IMR-90 (cell line): Measurements from ENCODE around the gene PKIG. TPM values are rescaled to one million over a fixed set of nuclear protein-coding genes. Genes with fewer than 3 reads are reported as not detected.

Experiments
- ATAC-seq: fragments of 200-7000 bp; cut with Tn5 transposase; 2 replicates; pipeline ENCODE4 v1.9.1; 2020; ENCODE audit warnings: low read depth, mild to moderate bottlenecking, moderate library complexity
- BruUV-seq: library from RNA; stranded (reverse); fragments of 400-500 nt; replicated peaks from 2 replicates; lab custom pipeline; 2021; lab: Mats Ljungman, UMichigan
- CTCF ChIA-PET: fragments of 300-600 bp; formaldehyde crosslinking; extraction: SDS; loops from one replicate; lab custom pipeline; 2021; ENCODE audit warnings: antibody characterized with exemption; lab: Yijun Ruan, JAX
- POLR2A ChIA-PET: fragments of 300-600 bp; sonication (Branson Sonifier 250); formaldehyde crosslinking; loops from one replicate; lab custom pipeline; 2022; ENCODE audit warnings: antibody characterized with exemption; ENCODE audit not compliant: unreplicated experiment; lab: Charles Lee
- DNase-seq: peaks from one replicate; pipeline ENCODE4 v3.0.0; 2013
- H2AFZ ChIP-seq: replicated peaks from 2 replicates; pipeline ENCODE3; 2013; ENCODE audit warnings: low read length, mild to moderate bottlenecking; ENCODE audit not compliant: poor library complexity
- H2AK5ac ChIP-seq: 2 replicates; pipeline ENCODE4 v1.6.1; 2013; ENCODE audit warnings: low read depth, low read length, inconsistent platforms
- H2AK9ac ChIP-seq: replicated peaks from 2 replicates; pipeline ENCODE3; 2013; ENCODE audit warnings: mild to moderate bottlenecking, low read depth, low read length, moderate library complexity; ENCODE audit not compliant: poor library complexity
- H2BK120ac ChIP-seq: 2 replicates; pipeline ENCODE4 v1.6.1; 2013; ENCODE audit warnings: low read depth, low read length, inconsistent platforms
- H2BK15ac ChIP-seq: 3 replicates; pipeline ENCODE4 v1.6.1; 2013; ENCODE audit warnings: low read depth, low read length, inconsistent platforms
- H2BK20ac ChIP-seq: 2 replicates; pipeline ENCODE4 v1.6.1; 2013; ENCODE audit warnings: low read depth, mild to moderate bottlenecking, inconsistent platforms, low read length, moderate library complexity
- H2BK5ac ChIP-seq: 2 replicates; pipeline ENCODE4 v1.6.1; 2013; ENCODE audit warnings: mild to moderate bottlenecking, low read depth, low read length, inconsistent platforms; ENCODE audit not compliant: poor library complexity, severe bottlenecking
- H3K14ac ChIP-seq: replicated peaks from 2 replicates; pipeline ENCODE4 v1.6.1; 2013; ENCODE audit warnings: low read depth, low read length, inconsistent platforms
- H3K18ac ChIP-seq: 2 replicates; pipeline ENCODE4 v1.6.1; 2013; ENCODE audit warnings: low read depth, low read length, control low read depth
- H3K23ac ChIP-seq: 2 replicates; pipeline ENCODE4 v1.6.1; 2013; ENCODE audit warnings: low read depth, low read length, inconsistent platforms
- H3K27ac ChIP-seq: 2 replicates; pipeline ENCODE4 v1.5.1; 2013; ENCODE audit warnings: mild to moderate bottlenecking, control low read depth, low read length; ENCODE audit not compliant: insufficient read depth
- H3K27me3 ChIP-seq: 2 replicates; pipeline ENCODE4 v1.6.1; 2013; ENCODE audit warnings: low read length; ENCODE audit not compliant: control insufficient read depth, insufficient read depth
- H3K36me3 ChIP-seq: 2 replicates; pipeline ENCODE4 v1.6.1; 2013; ENCODE audit warnings: low read length, mixed read lengths; ENCODE audit not compliant: control insufficient read depth, insufficient read depth
- H3K4ac ChIP-seq: 2 replicates; pipeline ENCODE4 v1.6.1; 2013; ENCODE audit warnings: low read depth, low read length, inconsistent platforms
- H3K4me1 ChIP-seq: 2 replicates; pipeline ENCODE4 v1.6.1; 2013; ENCODE audit warnings: low read length, mixed read lengths; ENCODE audit not compliant: control insufficient read depth, insufficient read depth
- H3K4me2 ChIP-seq: 2 replicates; pipeline ENCODE4 v1.6.1; 2013; ENCODE audit warnings: low read depth, mild to moderate bottlenecking, control low read depth, low read length, moderate library complexity
- H3K4me3 ChIP-seq: 2 replicates; pipeline ENCODE4 v1.5.1; 2013; ENCODE audit warnings: low read depth, mild to moderate bottlenecking, control low read depth, low read length, moderate library complexity; ENCODE audit not compliant: insufficient read depth
- H3K56ac ChIP-seq: 2 replicates; pipeline ENCODE4 v1.6.1; 2013; ENCODE audit warnings: low read length, inconsistent platforms; ENCODE audit not compliant: insufficient read depth; ENCODE audit errors: extremely low read depth
- H3K79me1 ChIP-seq, 2 experiments: 2 replicates each; pipeline ENCODE4 v1.6.1; 2013; ENCODE audit warnings: low read length in 2 of 2, inconsistent platforms in 1 of 2, low read depth in 1 of 2
- H3K9ac ChIP-seq: 2 replicates; pipeline ENCODE4 v1.6.1; 2013; ENCODE audit warnings: low read depth, low read length, control low read depth
- H3K9me1 ChIP-seq: 2 replicates; pipeline ENCODE4 v1.6.1; 2013; ENCODE audit warnings: low read length, inconsistent platforms; ENCODE audit not compliant: insufficient read depth
- H3K9me3 ChIP-seq: 2 replicates; pipeline ENCODE4 v1.6.1; 2013; ENCODE audit warnings: low read length; ENCODE audit not compliant: control insufficient read depth, insufficient read depth
- H4K20me1 ChIP-seq: 2 replicates; pipeline ENCODE4 v1.6.1; 2013; ENCODE audit warnings: low read length, inconsistent platforms; ENCODE audit not compliant: insufficient read depth
- H4K5ac ChIP-seq: 2 replicates; pipeline ENCODE4 v1.6.1; 2013; ENCODE audit warnings: mild to moderate bottlenecking, low read depth, low read length, control low read depth
- H4K8ac ChIP-seq, 2 experiments: 2 replicates each; pipeline ENCODE4 v1.6.1; 2013; ENCODE audit warnings: low read depth in 2 of 2, low read length in 2 of 2, control low read depth in 1 of 2, inconsistent platforms in 1 of 2
- H4K91ac ChIP-seq: 2 replicates; pipeline ENCODE4 v1.6.1; 2013; ENCODE audit warnings: low read depth, low read length, inconsistent platforms; ENCODE audit not compliant: insufficient read depth
- CHD1 ChIP-seq: IDR thresholded peaks from 2 replicates; pipeline ENCODE4 v1.6.1; 2012; ENCODE audit warnings: low read depth, low read length, improper control_type of control experiment
- FOS ChIP-seq: fragments of 150-350 bp; IDR thresholded peaks from 2 replicates; pipeline ENCODE4 v1.6.1; 2016; ENCODE audit warnings: low read depth, low read length
- MAFK ChIP-seq: IDR thresholded peaks from 2 replicates; pipeline ENCODE4 v1.6.1; 2012; ENCODE audit warnings: low read depth, low read length, improper control_type of control experiment
- MAZ ChIP-seq: IDR thresholded peaks from 2 replicates; pipeline ENCODE4 v1.6.1; 2012; ENCODE audit warnings: low read depth, mild to moderate bottlenecking, low read length, improper control_type of control experiment, moderate library complexity, borderline replicate concordance
- MXI1 ChIP-seq: IDR thresholded peaks from 2 replicates; pipeline ENCODE4 v1.6.1; 2012; ENCODE audit warnings: low read depth, mild to moderate bottlenecking, low read length, moderate library complexity, borderline replicate concordance
- SMC3 ChIP-seq: fragments of 150-350 bp; IDR thresholded peaks from 2 replicates; pipeline ENCODE4 v1.6.1; 2016; ENCODE audit warnings: low read depth, mild to moderate bottlenecking, antibody characterized with exemption, low read length, moderate library complexity
- USF2 ChIP-seq: fragments of 150-350 bp; IDR thresholded peaks from 2 replicates; pipeline ENCODE4 v1.6.1; 2017; ENCODE audit warnings: mild to moderate bottlenecking, antibody characterized with exemption, low read length, low read depth
- WGBS, 2 experiments: methylation state at CpG; one replicate each; pipeline versions ENCODE4 v1.1.5 to v1.1.7; 2013; ENCODE audit warnings: missing lambda C conversion rate in 2 of 2; ENCODE audit not compliant: insufficient read length in 1 of 2; ENCODE audit errors: extremely low coverage in 2 of 2; 5-methylcytosine and 5-hydroxymethylcytosine counted together
- dilution Hi-C: fragments of 300-500 bp; cut with HindIII; formaldehyde crosslinking; loops from one replicate; pipeline ENCODE4 v1.14.3; 2018; ENCODE audit warnings: low sequenced_read_pairs; ENCODE audit not compliant: unreplicated experiment
- in situ Hi-C: fragments of 300-500 bp; cut with MboI; formaldehyde crosslinking; loops from 3 replicates; pipeline ENCODE4 v1.14.3; 2019; ENCODE audit warnings: low sequenced_read_pairs, inconsistent platforms, mixed read lengths
- intact Hi-C: fragments of 100-400 bp; cut with micrococcal nuclease; formaldehyde crosslinking; loops from 2 replicates; pipeline ENCODE4 v1.10.0; 2022
- polyA plus RNA-seq, 3 experiments: library from polyadenylated mRNA; depleted of rRNA; stranded (reverse); fragments of >200 nt; gene quantifications; 2 replicates each; pipeline ENCODE4 v1.2.3, GENCODE V29; 2012; ENCODE audit warnings: low replicate concordance in 1 of 3
- total RNA-seq: library from RNA; depleted of rRNA; stranded (reverse); fragments of >200 nt; gene quantifications from 2 replicates; pipeline ENCODE4 v1.2.3, GENCODE V29; 2012
- TF ChIP-seq, protein P1 (sequence below): conservative IDR thresholded peaks from 2 replicates; pipeline ENCODE4 v1.5.1; 2012; ENCODE audit warnings: mild to moderate bottlenecking, low read depth, low read length, improper control_type of control experiment

PKIG gene
- total and polyA plus RNA-seq, 2 of the 4 experiments (the other 2 are of a cell fraction): 78.3 to 89.6 TPM

GRCh38 chr20:44651684-44652423 lies 69.5 kb downstream of the PKIG start, which contains the start of gene ADA:
Gene ADA, minus strand, starts transcription at chr20:44651699. Its CDS starts 92 bp downstream, at chr20:44651607.
- CTCF ChIA-PET: no interaction called here

More at GRCh38 chr20:44651684-44652423, 69.5 kb downstream of the PKIG start, which contains the start of gene ADA:
- intact Hi-C loops (no loop called here), dilution Hi-C loops (no loop called here), in situ Hi-C loops (no loop called here)
- Histone ChIP-seq H3K9ac (peak within 1 kb of the TSS; percentile 64), H2BK15ac (no peak within 1 kb of the TSS), H2BK120ac (peak within 1 kb of the TSS; percentile 16; the same call in 1 of the 2 replicates), H3K36me3 (no peaks in the 10 kb centered on the region), H2AK5ac (peak within 1 kb of the TSS; percentile 5; the same call in 1 of the 2 replicates), H3K9me1 (no peaks in the 10 kb centered on the region; the same call in 1 of the 2 replicates), H3K14ac (peak within 1 kb of the TSS; percentile 10), H3K4me1 (peaks cover 2% of the 10 kb centered on the region; the same call in 1 of the 2 replicates), H2BK20ac (no peak within 1 kb of the TSS), H3K79me1 (no peaks in the 10 kb centered on the region), H4K20me1 (no peaks in the 10 kb centered on the region), H4K8ac (peak within 1 kb of the TSS in 1 of 2 experiments; percentile 65; a peak in 1 of 4 replicates), H3K23ac (peak within 1 kb of the TSS; percentile 69), H3K27me3 (peaks cover 32% of the 10 kb centered on the region), H3K4ac (peak within 1 kb of the TSS; percentile 39; the same call in 1 of the 2 replicates), H3K9me3 (peaks cover 5% of the 10 kb centered on the region; the same call in 1 of the 2 replicates), H2AFZ (peak within 1 kb of the TSS; percentile 95), H3K27ac (peak within 1 kb of the TSS; percentile 59), H4K5ac (peak within 1 kb of the TSS; percentile 45), H3K4me2 (peak within 1 kb of the TSS; percentile 99), H3K18ac (peak within 1 kb of the TSS; percentile 7), H4K91ac (peak within 1 kb of the TSS; percentile 46; the same call in 1 of the 2 replicates), H3K4me3 (peak within 1 kb of the TSS; percentile 94), H2BK5ac (peak within 1 kb of the TSS; percentile 47), H3K56ac (no peak within 1 kb of the TSS), H2AK9ac (peak within 1 kb of the TSS; percentile 2)
- DNase-seq (peak; percentile 21), ATAC-seq (peak; percentile 91)
- no peak for TF ChIP-seq USF2
- no peak for TF ChIP-seq MXI1
- TF ChIP-seq SMC3: no peak
- TF ChIP-seq CHD1: no peak
- peak; percentile 54; the same call in 1 of the 2 replicates for TF ChIP-seq MAZ
- TF ChIP-seq, protein P1, sequence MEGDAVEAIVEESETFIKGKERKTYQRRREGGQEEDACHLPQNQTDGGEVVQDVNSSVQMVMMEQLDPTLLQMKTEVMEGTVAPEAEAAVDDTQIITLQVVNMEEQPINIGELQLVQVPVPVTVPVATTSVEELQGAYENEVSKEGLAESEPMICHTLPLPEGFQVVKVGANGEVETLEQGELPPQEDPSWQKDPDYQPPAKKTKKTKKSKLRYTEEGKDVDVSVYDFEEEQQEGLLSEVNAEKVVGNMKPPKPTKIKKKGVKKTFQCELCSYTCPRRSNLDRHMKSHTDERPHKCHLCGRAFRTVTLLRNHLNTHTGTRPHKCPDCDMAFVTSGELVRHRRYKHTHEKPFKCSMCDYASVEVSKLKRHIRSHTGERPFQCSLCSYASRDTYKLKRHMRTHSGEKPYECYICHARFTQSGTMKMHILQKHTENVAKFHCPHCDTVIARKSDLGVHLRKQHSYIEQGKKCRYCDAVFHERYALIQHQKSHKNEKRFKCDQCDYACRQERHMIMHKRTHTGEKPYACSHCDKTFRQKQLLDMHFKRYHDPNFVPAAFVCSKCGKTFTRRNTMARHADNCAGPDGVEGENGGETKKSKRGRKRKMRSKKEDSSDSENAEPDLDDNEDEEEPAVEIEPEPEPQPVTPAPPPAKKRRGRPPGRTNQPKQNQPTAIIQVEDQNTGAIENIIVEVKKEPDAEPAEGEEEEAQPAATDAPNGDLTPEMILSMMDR: no peak
- no peak for TF ChIP-seq FOS
- no peak for TF ChIP-seq MAFK
- 3% methylated on average over 8 of the region's 68 CpGs; no CpG with 5 or more reads in 1 of the 2 experiments for WGBS, 2 experiments
- no TSS peak for BruUV-seq
- POLR2A ChIA-PET: no interaction called here
